ENCODE measurements around the gene DHX35. TPM values are rescaled to one million over a fixed set of nuclear protein-coding genes. Genes with fewer than 3 reads are reported as not detected.
A peak's percentile ranks its signal among the peaks of the same experiment; 100 is the strongest.

The DHX35 gene
- total RNA-seq, 4 donors from 2014 or later: 14.0 to 32.4 (median 18.1) TPM

DNA sequence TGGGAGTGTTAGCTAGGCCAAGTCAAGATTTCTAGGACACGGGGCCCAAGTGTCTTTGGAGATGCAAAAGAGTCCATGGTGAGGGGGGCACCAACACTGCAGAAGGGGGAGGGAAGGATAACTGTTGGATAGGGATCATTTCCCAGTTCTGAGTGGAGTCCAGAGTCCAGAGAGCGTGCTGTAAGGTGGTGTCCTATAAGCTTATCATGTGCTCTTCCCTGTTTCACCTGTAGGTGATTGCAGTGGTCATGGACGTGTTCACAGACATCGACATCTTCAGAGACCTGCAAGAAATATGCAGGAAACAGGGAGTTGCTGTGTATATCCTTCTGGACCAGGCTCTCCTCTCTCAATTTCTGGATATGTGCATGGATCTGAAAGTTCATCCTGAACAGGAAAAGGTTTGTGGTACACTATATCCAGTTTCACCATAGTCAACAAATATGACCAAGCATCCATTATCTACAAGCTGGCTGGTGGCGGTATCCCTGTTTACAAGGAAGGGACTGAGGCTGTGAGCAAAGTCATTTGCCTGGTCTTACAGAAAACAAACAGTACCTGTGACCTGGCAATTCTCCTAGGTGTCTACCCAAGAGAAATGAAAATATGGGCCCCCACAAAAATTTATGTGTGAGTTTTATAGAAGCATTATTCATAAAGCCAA lies 20.3 kb upstream of the DHX35 start:
- H3K36me3 ChIP-seq: no peaks in the 10 kb centered on the region
- TF ChIP-seq, protein P1, sequence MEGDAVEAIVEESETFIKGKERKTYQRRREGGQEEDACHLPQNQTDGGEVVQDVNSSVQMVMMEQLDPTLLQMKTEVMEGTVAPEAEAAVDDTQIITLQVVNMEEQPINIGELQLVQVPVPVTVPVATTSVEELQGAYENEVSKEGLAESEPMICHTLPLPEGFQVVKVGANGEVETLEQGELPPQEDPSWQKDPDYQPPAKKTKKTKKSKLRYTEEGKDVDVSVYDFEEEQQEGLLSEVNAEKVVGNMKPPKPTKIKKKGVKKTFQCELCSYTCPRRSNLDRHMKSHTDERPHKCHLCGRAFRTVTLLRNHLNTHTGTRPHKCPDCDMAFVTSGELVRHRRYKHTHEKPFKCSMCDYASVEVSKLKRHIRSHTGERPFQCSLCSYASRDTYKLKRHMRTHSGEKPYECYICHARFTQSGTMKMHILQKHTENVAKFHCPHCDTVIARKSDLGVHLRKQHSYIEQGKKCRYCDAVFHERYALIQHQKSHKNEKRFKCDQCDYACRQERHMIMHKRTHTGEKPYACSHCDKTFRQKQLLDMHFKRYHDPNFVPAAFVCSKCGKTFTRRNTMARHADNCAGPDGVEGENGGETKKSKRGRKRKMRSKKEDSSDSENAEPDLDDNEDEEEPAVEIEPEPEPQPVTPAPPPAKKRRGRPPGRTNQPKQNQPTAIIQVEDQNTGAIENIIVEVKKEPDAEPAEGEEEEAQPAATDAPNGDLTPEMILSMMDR (IDR thresholded peaks at IDR 0.05): peak in 3 of 6 experiments; percentile 44 to 53 (median 49)
- TF ChIP-seq POLR2A (IDR thresholded peaks at IDR 0.05): no peak
- no peaks in the 10 kb centered on the region for H3K4me1 ChIP-seq
- no peaks in the 10 kb centered on the region for H3K27me3 ChIP-seq
- no peak overlapping the region for H3K4me3 ChIP-seq
- DNase-seq: no peak
- no peaks in the 10 kb centered on the region for H3K9me3 ChIP-seq
- no peak overlapping the region for H3K27ac ChIP-seq

DNA sequence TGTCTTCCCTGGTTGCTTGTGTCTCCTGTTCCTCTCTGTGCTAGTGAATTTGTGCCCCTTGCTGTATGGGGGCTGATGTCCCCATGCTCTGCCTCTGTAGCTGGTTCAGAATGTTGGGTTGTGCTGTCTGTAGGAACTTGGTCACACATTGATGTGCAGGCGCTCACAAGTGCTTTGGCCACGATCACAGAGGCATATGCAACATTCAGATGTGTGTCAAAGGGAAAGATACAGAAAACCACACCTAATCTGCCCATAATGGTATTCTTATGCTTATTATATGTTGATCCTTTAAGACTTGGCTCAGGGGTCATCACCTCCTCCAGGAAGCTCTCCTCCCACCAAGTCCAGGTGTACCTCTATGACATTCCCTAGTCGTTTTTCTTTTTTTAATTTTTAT lies 17.1 kb upstream of the DHX35 start:
- Histone ChIP-seq H3K9me3 (no peaks in the 10 kb centered on the region), H3K36me3 (no peaks in the 10 kb centered on the region), H3K4me3 (no peak overlapping the region), H3K27me3 (no peaks in the 10 kb centered on the region), H3K4me1 (no peaks in the 10 kb centered on the region), H3K27ac (no peak overlapping the region)
- DNase-seq: no peak
- TF ChIP-seq, protein P1 (IDR thresholded peaks at IDR 0.05): no peak
- no peak for TF ChIP-seq POLR2A (IDR thresholded peaks at IDR 0.05)

DNA sequence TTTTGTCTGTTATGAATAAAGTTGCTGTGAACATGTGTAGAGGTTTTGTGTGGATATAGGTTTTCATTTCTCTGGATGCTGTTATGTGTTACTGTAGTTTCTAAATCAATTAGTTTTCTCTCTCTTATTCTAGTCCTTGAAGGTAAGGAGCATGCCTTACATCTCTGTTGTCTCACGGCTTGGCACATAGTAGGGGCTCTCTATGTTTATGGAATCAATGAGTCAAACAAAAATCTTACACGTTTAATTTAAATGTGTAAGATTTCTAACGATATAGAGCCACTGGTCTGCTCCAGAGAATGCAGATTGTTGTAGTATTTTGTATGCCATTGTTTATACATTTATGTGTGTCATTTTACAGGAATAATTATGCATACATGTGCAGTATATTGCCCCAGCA lies 15.3 kb upstream of the DHX35 start:
- Histone ChIP-seq H3K9me3 (no peaks in the 10 kb centered on the region), H3K4me3 (no peak overlapping the region), H3K27ac (no peak overlapping the region), H3K36me3 (no peaks in the 10 kb centered on the region), H3K4me1 (no peaks in the 10 kb centered on the region), H3K27me3 (no peaks in the 10 kb centered on the region)
- DNase-seq: no peak
- TF ChIP-seq, protein P1 (IDR thresholded peaks at IDR 0.05): no peak
- no peak for TF ChIP-seq POLR2A (IDR thresholded peaks at IDR 0.05)

DNA sequence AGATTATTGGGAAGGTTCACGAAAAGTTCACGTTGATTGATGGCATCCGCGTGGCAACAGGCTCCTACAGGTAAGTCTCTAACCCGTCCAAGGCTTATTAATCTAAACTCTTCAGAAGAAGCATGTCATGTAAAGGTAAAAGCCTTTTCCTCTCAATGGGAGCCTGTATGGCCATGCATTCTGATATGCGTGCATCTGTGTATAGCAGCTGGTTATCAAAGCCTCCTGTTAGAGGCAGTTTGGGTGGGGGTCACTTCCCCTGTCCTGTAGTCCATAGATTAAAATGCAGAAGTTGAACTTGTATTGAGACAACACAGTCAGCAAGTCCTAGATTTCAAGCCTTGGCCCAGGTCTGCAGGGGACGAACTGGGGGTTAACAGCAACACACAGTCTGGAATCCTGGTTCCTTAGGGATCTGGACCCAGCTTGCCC lies 14.2 kb upstream of the DHX35 start:
- no peak overlapping the region for H3K27ac ChIP-seq
- no peak for DNase-seq

DNA sequence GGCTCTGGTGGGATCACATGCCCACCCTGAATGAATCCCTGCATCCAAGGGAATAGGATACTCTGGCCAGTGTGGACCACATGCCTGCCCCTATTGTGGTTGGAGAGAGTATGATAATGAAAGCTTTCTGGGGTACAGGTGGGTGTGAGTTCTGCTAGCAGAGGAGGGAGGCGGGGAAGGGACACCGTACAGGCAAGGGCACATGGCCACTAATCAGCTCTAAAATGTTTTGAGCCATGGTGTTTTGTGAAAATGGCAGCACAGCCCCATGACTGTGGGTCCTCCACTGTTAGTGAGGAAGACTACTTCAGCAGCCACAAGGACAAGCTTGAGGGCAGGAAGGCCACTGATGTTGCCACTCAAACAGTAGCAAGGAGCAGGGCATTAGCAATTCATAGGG lies 11.9 kb upstream of the DHX35 start:
- TF ChIP-seq, protein P1 (IDR thresholded peaks at IDR 0.05): no peak
- no peak for TF ChIP-seq POLR2A (IDR thresholded peaks at IDR 0.05)
- Histone ChIP-seq H3K9me3 (no peaks in the 10 kb centered on the region), H3K4me3 (no peak overlapping the region), H3K4me1 (no peaks in the 10 kb centered on the region), H3K27me3 (no peaks in the 10 kb centered on the region), H3K36me3 (no peaks in the 10 kb centered on the region), H3K27ac (no peak overlapping the region)
- DNase-seq: no peak

More for the DNA sequence above, 14.2 kb upstream of the DHX35 start:
- Histone ChIP-seq H3K27me3 (no peaks in the 10 kb centered on the region), H3K36me3 (no peaks in the 10 kb centered on the region), H3K4me3 (no peak overlapping the region), H3K9me3 (no peaks in the 10 kb centered on the region), H3K4me1 (no peaks in the 10 kb centered on the region)
- no peak for TF ChIP-seq POLR2A (IDR thresholded peaks at IDR 0.05)
- TF ChIP-seq, protein P1 (IDR thresholded peaks at IDR 0.05): no peak
